ENCODE measurements around the gene KDM6A. TPM values are rescaled to one million over a fixed set of nuclear protein-coding genes. Genes with fewer than 3 reads are reported as not detected.

KDM6A gene
- total and polyA plus RNA-seq, 11 donors: 4.4 to 27.8 (median 13.9) TPM

DNA sequence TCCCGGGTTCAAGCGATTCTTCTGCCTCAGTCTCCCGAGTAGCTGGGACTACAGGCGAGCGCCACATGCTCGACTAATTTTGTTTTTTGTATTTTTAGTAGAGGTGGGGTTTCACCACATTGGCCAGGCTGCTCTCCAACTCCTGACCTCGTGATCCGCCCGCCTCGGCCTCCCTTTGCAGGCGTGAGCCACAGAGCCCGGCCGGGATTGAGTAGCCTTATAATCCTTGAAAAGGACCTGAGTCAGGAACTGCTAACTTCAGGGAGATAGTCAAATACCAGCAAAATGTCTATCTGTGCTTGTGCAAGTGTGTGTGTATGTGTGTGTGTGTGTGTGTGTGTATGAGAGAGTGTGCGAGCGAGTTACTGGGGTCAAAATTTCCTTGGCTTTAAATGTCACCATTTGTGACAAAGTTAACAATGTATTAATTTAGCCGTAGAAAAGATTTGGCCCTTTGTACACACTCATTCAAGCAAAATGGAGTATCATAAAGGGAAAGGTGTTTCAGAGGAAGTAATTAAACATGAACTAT, 1.8 kb upstream of the KDM6A start:
- TF ChIP-seq, protein P1, sequence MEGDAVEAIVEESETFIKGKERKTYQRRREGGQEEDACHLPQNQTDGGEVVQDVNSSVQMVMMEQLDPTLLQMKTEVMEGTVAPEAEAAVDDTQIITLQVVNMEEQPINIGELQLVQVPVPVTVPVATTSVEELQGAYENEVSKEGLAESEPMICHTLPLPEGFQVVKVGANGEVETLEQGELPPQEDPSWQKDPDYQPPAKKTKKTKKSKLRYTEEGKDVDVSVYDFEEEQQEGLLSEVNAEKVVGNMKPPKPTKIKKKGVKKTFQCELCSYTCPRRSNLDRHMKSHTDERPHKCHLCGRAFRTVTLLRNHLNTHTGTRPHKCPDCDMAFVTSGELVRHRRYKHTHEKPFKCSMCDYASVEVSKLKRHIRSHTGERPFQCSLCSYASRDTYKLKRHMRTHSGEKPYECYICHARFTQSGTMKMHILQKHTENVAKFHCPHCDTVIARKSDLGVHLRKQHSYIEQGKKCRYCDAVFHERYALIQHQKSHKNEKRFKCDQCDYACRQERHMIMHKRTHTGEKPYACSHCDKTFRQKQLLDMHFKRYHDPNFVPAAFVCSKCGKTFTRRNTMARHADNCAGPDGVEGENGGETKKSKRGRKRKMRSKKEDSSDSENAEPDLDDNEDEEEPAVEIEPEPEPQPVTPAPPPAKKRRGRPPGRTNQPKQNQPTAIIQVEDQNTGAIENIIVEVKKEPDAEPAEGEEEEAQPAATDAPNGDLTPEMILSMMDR (IDR thresholded peaks at IDR 0.05): no peak
- TF ChIP-seq POLR2A (IDR thresholded peaks at IDR 0.05): no peak
- H3K27me3 ChIP-seq: no peaks in the 10 kb centered on the region
- H3K27ac ChIP-seq: peak overlapping the region in 9 of 12 donors; percentile 96 to 100 (median 98)
- intact Hi-C loops (cut with DNase I): loop anchor here in 8 of 10 donors (5.0 to 10.0 kb wide), 5 partner anchors 84 to 204 kb away; no protein-coding TSS in a partner anchor
- no peaks in the 10 kb centered on the region for H3K9me3 ChIP-seq
- WGBS, 4 donors: 47 to 79% (median 58%) methylated on average over 16 of the region's 16 CpGs
- ATAC-seq (no peak), DNase-seq (peak in 3 of 5 donors; percentile 18 to 39 (median 34))
- H3K4me3 ChIP-seq: peak overlapping the region in 9 of 12 donors; percentile 77 to 91 (median 86)
- peaks cover 0 to 27% (median 8%) of the 10 kb centered on the region in 12 donors for H3K4me1 ChIP-seq
- no peaks in the 10 kb centered on the region for H3K36me3 ChIP-seq

- no peaks in the 10 kb centered on the region for H3K9me3 ChIP-seq
- H3K4me3 ChIP-seq: peak overlapping the region; percentile 55 to 94 (median 86)
- H3K36me3 ChIP-seq: no peaks in the 10 kb centered on the region
- intact Hi-C loops (cut with DNase I): loop anchor here in 9 of 10 donors (2.0 to 10.0 kb wide), 6 partner anchors 83 to 203 kb away; no protein-coding TSS in a partner anchor
- TF ChIP-seq, protein P1 (IDR thresholded peaks at IDR 0.05): no peak
- TF ChIP-seq POLR2A (IDR thresholded peaks at IDR 0.05): no peak
- 0 to 7% (median 1%) methylated on average over 7 to 58 of the region's 60 CpGs for WGBS, 4 donors
- H3K27me3 ChIP-seq: no peaks in the 10 kb centered on the region
- H3K4me1 ChIP-seq: peaks cover 0 to 37% (median 11%) of the 10 kb centered on the region in 12 donors
- DNase-seq (peak in 1 of 5 donors; percentile 65), ATAC-seq (peak in 3 of 4 donors; percentile 12 to 50 (median 29))
- peak overlapping the region; percentile 93 to 100 (median 98) for H3K27ac ChIP-seq
Measured at GRCh38 chrX:44871931-44872820, 812 bp upstream of the KDM6A start.

DNA sequence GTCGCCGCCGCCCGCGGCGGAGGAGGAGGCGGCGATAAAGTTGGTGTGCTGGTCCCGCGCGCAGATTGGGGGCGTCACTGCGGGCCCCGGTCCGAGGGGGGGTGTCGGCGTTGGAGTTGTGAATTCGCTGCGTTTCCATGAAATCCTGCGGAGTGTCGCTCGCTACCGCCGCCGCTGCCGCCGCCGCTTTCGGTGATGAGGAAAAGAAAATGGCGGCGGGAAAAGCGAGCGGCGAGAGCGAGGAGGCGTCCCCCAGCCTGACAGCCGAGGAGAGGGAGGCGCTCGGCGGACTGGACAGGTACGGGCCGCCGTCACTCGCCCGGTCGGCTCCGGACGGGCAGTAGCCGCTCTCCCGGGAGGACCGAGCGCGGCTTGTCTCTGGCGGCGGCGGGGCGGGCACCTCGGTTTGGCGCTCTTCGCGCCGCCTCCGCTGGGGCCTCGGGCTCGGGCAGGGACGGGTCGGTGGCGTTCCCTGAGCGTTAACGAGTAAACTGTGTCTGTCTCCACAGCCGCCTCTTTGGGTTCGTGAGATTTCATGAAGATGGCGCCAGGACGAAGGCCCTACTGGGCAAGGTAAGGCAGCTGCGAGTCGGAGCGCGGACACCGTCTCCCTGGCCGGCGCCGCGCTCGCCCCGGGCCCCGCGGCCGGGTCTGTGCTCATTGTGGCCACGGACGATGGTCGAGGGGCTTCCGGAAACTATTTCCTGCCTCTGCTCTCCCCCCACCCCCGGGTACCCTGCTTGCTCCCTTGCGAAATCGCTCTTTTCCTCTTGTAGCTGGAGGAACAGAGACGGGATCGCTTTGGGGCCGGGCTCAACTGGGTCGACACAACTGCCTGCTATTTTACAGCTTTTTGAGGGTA, 658 bp downstream of the KDM6A start:
- intact Hi-C loops (cut with DNase I): loop anchor here in 9 of 10 donors (2.0 to 10.0 kb wide), 6 partner anchors 81 to 201 kb away; no protein-coding TSS in a partner anchor
- TF ChIP-seq POLR2A (IDR thresholded peaks at IDR 0.05): no peak
- TF ChIP-seq, protein P1 (IDR thresholded peaks at IDR 0.05): peak in 2 of 12 donors; percentile 14 to 15
- H3K27me3 ChIP-seq: no peaks in the 10 kb centered on the region
- WGBS, 4 donors: 0 to 1% (median 0%) methylated on average over 17 to 99 of the region's 99 CpGs
- peak overlapping the region; percentile 55 to 94 (median 86) for H3K4me3 ChIP-seq
- peak in 2 of 4 donors; percentile 39 to 43 for ATAC-seq
- H3K27ac ChIP-seq: peak overlapping the region; percentile 92 to 100 (median 97)
- H3K9me3 ChIP-seq: no peaks in the 10 kb centered on the region
- DNase-seq: peak; percentile 47 to 73 (median 69)
- H3K4me1 ChIP-seq: peaks cover 0 to 51% (median 11%) of the 10 kb centered on the region in 12 donors
- no peaks in the 10 kb centered on the region for H3K36me3 ChIP-seq
